HL-60 (cell line): ENCODE data around the gene ABCA7.

ENCODE experiments used
- CTCF ChIP-seq: IDR thresholded peaks from one replicate; pipeline ENCODE4 v1.5.1; 2011; ENCODE audit warnings: low read length, control low read depth, inconsistent platforms; ENCODE audit not compliant: insufficient read depth
- GABPA ChIP-seq: IDR thresholded peaks from 2 replicates; pipeline ENCODE4 v1.6.1; 2012; ENCODE audit warnings: low read depth
- POLR2AphosphoS5 ChIP-seq: IDR thresholded peaks from 2 replicates; pipeline ENCODE4 v1.6.1; 2012; ENCODE audit warnings: low read depth
- TF ChIP-seq, protein P1 (sequence below): IDR thresholded peaks from 2 replicates; pipeline ENCODE4 v1.6.1; 2012; ENCODE audit warnings: low read depth; ENCODE audit not compliant: insufficient replicate concordance

- TF ChIP-seq CTCF (no peak), GABPA (no peak), POLR2AphosphoS5 (no peak)
- TF ChIP-seq, protein P1, sequence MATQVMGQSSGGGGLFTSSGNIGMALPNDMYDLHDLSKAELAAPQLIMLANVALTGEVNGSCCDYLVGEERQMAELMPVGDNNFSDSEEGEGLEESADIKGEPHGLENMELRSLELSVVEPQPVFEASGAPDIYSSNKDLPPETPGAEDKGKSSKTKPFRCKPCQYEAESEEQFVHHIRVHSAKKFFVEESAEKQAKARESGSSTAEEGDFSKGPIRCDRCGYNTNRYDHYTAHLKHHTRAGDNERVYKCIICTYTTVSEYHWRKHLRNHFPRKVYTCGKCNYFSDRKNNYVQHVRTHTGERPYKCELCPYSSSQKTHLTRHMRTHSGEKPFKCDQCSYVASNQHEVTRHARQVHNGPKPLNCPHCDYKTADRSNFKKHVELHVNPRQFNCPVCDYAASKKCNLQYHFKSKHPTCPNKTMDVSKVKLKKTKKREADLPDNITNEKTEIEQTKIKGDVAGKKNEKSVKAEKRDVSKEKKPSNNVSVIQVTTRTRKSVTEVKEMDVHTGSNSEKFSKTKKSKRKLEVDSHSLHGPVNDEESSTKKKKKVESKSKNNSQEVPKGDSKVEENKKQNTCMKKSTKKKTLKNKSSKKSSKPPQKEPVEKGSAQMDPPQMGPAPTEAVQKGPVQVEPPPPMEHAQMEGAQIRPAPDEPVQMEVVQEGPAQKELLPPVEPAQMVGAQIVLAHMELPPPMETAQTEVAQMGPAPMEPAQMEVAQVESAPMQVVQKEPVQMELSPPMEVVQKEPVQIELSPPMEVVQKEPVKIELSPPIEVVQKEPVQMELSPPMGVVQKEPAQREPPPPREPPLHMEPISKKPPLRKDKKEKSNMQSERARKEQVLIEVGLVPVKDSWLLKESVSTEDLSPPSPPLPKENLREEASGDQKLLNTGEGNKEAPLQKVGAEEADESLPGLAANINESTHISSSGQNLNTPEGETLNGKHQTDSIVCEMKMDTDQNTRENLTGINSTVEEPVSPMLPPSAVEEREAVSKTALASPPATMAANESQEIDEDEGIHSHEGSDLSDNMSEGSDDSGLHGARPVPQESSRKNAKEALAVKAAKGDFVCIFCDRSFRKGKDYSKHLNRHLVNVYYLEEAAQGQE: no peak
Observed at GRCh38 chr19:1052349-1052975, 12.6 kb downstream of the ABCA7 start.
